ENCODE results near the gene TRUB2.

Gene TRUB2

GRCh38 chr9:128337936-128338335, 15.7 kb upstream of the TRUB2 start:
- Histone ChIP-seq H4K20me1 (ENCODE audit: control insufficient read depth, insufficient read depth, low read depth, low read length) (no peaks in the 10 kb centered on the region), H3K4me3 (ENCODE audit: low read length) (no peak overlapping the region), H3K9me3 (ENCODE audit: control insufficient read depth, insufficient read depth, low read length) (no peaks in the 10 kb centered on the region), H3K79me2 (ENCODE audit: control insufficient read depth, low read length) (peaks cover 8% of the 10 kb centered on the region), H3K4me1 (ENCODE audit: control insufficient read depth, low read length) (peaks cover 13% of the 10 kb centered on the region), H3F3A (ENCODE audit: control insufficient read depth, insufficient read depth) (peaks cover 5% of the 10 kb centered on the region; the same call in 1 of the 2 replicates), H3K4me2 (ENCODE audit: low read length) (no peak overlapping the region), H3K9me2 (replicated peaks; ENCODE audit: control insufficient read depth, low read length) (no peaks in the 10 kb centered on the region), H3K36me3 (ENCODE audit: control insufficient read depth, low read length) (peaks cover 11% of the 10 kb centered on the region), H3K27me3 (ENCODE audit: control insufficient read depth, low read length) (no peaks in the 10 kb centered on the region), H3K27ac (ENCODE audit: low read depth, low read length) (no peak overlapping the region)
- TF ChIP-seq CTCF (IDR thresholded peaks at IDR 0.05; ENCODE audit: low read depth, low read length, poor library complexity, severe bottlenecking) (no peak), EZH2phosphoT487 (IDR thresholded peaks at IDR 0.05; ENCODE audit: borderline replicate concordance, low read length) (no peak)

- Histone ChIP-seq H3K4me3 (ENCODE audit: low read length) (no peak overlapping the region), H3F3A (ENCODE audit: control insufficient read depth, insufficient read depth) (peaks cover 5% of the 10 kb centered on the region; the same call in 1 of the 2 replicates), H3K27ac (ENCODE audit: low read depth, low read length) (no peak overlapping the region), H3K4me1 (ENCODE audit: control insufficient read depth, low read length) (peaks cover 5% of the 10 kb centered on the region), H3K9me2 (replicated peaks; ENCODE audit: control insufficient read depth, low read length) (no peaks in the 10 kb centered on the region), H3K79me2 (ENCODE audit: control insufficient read depth, low read length) (peaks cover 1% of the 10 kb centered on the region), H3K4me2 (ENCODE audit: low read length) (no peak overlapping the region), H3K9me3 (ENCODE audit: control insufficient read depth, insufficient read depth, low read length) (no peaks in the 10 kb centered on the region), H4K20me1 (ENCODE audit: control insufficient read depth, insufficient read depth, low read depth, low read length) (no peaks in the 10 kb centered on the region), H3K27me3 (ENCODE audit: control insufficient read depth, low read length) (no peaks in the 10 kb centered on the region), H3K36me3 (ENCODE audit: control insufficient read depth, low read length) (peaks cover 18% of the 10 kb centered on the region)
- TF ChIP-seq CTCF (IDR thresholded peaks at IDR 0.05; ENCODE audit: low read depth, low read length, poor library complexity, severe bottlenecking) (no peak), EZH2phosphoT487 (IDR thresholded peaks at IDR 0.05; ENCODE audit: borderline replicate concordance, low read length) (no peak)
These were observed 13.7 kb upstream of the TRUB2 start for GRCh38 chr9:128335914-128336313.

GRCh38 chr9:128335161-128335560, 12.9 kb upstream of the TRUB2 start:
- H3F3A ChIP-seq (ENCODE audit: control insufficient read depth, insufficient read depth): peaks cover 5% of the 10 kb centered on the region; the same call in 1 of the 2 replicates
- no peak overlapping the region for H3K27ac ChIP-seq (ENCODE audit: low read depth, low read length)
- H4K20me1 ChIP-seq (ENCODE audit: control insufficient read depth, insufficient read depth, low read depth, low read length): no peaks in the 10 kb centered on the region
- H3K79me2 ChIP-seq (ENCODE audit: control insufficient read depth, low read length): no peaks in the 10 kb centered on the region
- TF ChIP-seq CTCF (IDR thresholded peaks at IDR 0.05; ENCODE audit: low read depth, low read length, poor library complexity, severe bottlenecking) (no peak), EZH2phosphoT487 (IDR thresholded peaks at IDR 0.05; ENCODE audit: borderline replicate concordance, low read length) (no peak)
- no peaks in the 10 kb centered on the region for H3K9me3 ChIP-seq (ENCODE audit: control insufficient read depth, insufficient read depth, low read length)
- no peak overlapping the region for H3K4me3 ChIP-seq (ENCODE audit: low read length)
- no peak overlapping the region for H3K4me2 ChIP-seq (ENCODE audit: low read length)
- peaks cover 5% of the 10 kb centered on the region for H3K4me1 ChIP-seq (ENCODE audit: control insufficient read depth, low read length)
- no peaks in the 10 kb centered on the region for H3K9me2 ChIP-seq (replicated peaks; ENCODE audit: control insufficient read depth, low read length)
- H3K27me3 ChIP-seq (ENCODE audit: control insufficient read depth, low read length): no peaks in the 10 kb centered on the region
- peaks cover 18% of the 10 kb centered on the region for H3K36me3 ChIP-seq (ENCODE audit: control insufficient read depth, low read length)
